Tibial nerve (tissue), 3 donors: ENCODE measurements around the gene MYPN.

Experiments
- CTCF ChIP-seq, 5 experiments: fragments of 200-600 bp in 3 of 5; fragments of 450-650 bp in 2 of 5; sonication (generic) in 3 of 5; IDR thresholded peaks; one replicate each; pipeline ENCODE4 v1.5.1; 2016 to 2019; ENCODE audit warnings: antibody characterized with exemption in 5 of 5, mild to moderate bottlenecking in 3 of 5, moderate library complexity in 2 of 5
- POLR2A ChIP-seq, 2 donors: fragments of 450-650 bp; IDR thresholded peaks; one replicate each; pipeline ENCODE4 v1.6.1; 2017; ENCODE audit warnings: antibody characterized with exemption in 2 of 2, mild to moderate bottlenecking in 2 of 2, moderate library complexity in 2 of 2

- no peak for TF ChIP-seq POLR2A (IDR thresholded peaks at IDR 0.05)
- TF ChIP-seq CTCF (IDR thresholded peaks at IDR 0.05), result no peak
Measured at GRCh38 chr10:68132391-68132790, 23.1 kb downstream of the MYPN start.
